GM19324 (cell line): ENCODE data around the gene DTYMK.

ENCODE experiments used
- ATAC-seq: cut with Tn5 transposase; IDR thresholded peaks from one replicate; pipeline ENCODE4 v1.9.1; 2021; ENCODE audit warnings: mild to moderate bottlenecking, moderate library complexity; ENCODE audit not compliant: unreplicated experiment, low FRiP score

DTYMK gene

GRCh38 chr2:241652722-241653121, 33.9 kb downstream of the DTYMK start:
- no peak for ATAC-seq

DNA sequence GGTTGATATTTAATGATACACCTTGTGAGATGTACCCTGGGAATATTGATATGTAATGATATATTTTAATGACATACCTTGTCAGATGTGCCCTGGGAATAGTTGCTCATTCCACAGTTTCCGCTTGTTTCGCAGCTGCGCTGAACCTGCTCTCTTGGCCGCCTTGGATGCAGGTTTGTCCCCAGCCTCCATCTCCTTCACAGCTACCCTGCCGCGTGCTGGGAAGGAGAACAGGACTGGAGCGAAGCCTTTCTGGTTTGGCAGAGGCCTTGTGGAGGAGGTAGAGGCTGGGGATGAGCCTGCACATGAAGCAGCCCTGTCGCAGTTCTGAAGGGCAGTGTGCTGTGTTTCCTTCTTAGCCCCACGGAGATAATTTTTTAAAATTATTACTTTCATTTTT, 34.5 kb downstream of the DTYMK start:
- no peak for ATAC-seq

DNA sequence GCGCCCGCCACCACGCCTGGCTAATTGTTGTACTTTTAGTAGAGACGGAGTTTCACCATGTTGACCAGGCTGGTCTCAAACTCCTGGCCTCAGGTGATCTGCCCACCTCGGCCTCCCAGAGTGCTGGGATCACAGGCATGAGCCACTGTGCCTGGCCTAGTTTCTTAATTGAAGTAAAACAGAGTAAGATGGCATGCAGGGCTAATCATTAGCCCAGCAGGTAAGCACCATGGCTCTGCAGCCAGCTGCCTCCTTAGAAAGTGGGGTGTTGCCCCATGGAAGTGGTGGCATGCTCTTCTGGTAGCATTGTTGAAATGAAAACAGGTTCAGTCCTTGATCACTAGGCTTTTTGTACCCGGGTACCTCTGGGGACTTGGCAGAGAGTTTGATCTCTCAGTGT, 36.7 kb downstream of the DTYMK start:
- ATAC-seq, result no peak

DNA sequence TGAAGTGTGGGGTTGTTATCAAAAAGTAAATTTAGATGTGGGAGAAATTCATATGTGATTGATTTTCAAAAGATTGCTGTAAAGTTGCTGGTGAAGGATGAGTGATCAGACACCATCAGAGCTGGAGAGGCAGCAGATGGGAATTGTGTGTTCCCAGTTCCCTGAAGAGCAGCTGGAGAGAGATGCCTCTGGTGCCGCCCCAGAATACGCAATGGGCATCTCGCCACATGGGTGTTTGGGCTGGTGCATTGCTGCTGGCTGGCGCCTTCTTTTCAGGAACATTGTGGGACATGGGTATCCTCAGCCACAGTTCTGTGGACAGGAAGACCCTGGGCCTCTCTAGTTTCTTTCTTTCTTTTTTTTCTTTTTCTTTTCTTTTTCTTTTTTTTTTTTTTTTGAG, 37.2 kb downstream of the DTYMK start:
- ATAC-seq, result no peak

GRCh38 chr2:241648453-241648852, 38.2 kb downstream of the DTYMK start:
- ATAC-seq, result no peak

DNA sequence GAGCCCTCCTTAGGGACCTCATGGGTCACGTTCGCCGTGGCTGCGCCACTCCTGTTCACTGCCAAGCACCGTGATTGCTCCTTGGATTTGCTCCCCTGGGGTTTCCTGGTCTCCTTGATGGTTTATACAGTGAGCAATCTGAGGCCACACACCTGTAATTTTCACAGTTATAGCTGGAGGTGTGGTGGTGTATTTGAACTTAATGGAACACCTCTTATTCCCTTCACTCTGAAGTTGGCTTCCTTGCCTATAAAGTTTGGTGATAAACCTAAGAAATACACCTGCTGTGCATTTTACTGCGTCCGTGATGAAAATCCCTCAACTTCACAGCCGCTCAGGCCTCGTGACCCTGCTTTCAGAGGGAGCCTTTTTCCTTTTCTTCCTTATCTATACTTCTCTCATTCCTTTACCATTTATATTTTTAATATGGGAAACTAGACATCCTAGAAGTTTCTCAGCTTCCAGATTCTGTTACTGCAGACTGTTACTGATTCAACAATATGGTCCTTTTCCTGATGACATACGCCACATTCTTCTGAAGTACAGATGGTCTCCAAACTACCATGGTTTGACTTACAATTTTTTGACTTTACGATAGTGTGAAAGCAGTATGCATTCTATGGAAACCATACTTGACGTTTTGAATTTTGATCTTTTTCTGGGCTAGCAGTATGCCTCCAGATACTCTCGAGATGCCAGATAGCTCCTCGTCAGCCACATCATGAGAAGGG, 40.5 kb downstream of the DTYMK start:
- ATAC-seq, result no peak

GRCh38 chr2:241645056-241645914, 41.3 kb downstream of the DTYMK start:
- ATAC-seq, result no peak

DNA sequence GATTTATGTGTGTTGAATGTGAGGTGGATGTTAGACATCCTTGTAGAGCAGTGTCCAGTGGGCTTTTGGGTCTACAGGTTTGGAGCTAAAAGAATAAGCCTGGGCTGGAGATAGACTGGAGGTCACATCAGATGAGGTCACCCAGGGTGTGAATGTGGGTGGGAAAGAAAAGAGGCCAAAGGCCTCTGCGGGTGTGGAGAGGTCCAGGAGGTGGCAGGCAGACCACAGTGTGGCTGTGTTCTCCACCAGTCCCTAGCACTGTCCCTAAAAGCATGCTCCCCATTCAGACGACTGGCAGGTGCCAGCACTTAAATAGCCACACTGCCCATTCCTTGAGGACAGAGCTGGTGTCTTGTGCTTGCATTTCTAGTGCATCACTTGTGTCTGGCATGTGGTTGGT, 45.0 kb downstream of the DTYMK start:
- ATAC-seq, result no peak

- no peak for ATAC-seq
Observed at GRCh38 chr2:241640165-241640795, 46.3 kb downstream of the DTYMK start.

GRCh38 chr2:241639385-241639784, 47.2 kb downstream of the DTYMK start:
- no peak for ATAC-seq

GRCh38 chr2:241638940-241639339, 47.7 kb downstream of the DTYMK start:
- no peak for ATAC-seq

- ATAC-seq, result peak; percentile 10
Observed at GRCh38 chr2:241637795-241638660, 48.6 kb downstream of the DTYMK start.

- ATAC-seq, result peak; percentile 68
Observed at GRCh38 chr2:241637018-241637794, 49.4 kb downstream of the DTYMK start, which contains the start of the genes ATG4B and THAP4. Gene ATG4B (plus strand): TSS chr2:241637693. CDS start chr2:241637715, 22 bp downstream. Gene THAP4 (minus strand): TSS chr2:241637158. CDS start chr2:241637017, 141 bp downstream.

- peak; percentile 25 for ATAC-seq
Observed at GRCh38 chr2:241636182-241637017, 50.2 kb downstream of the DTYMK start.

DNA sequence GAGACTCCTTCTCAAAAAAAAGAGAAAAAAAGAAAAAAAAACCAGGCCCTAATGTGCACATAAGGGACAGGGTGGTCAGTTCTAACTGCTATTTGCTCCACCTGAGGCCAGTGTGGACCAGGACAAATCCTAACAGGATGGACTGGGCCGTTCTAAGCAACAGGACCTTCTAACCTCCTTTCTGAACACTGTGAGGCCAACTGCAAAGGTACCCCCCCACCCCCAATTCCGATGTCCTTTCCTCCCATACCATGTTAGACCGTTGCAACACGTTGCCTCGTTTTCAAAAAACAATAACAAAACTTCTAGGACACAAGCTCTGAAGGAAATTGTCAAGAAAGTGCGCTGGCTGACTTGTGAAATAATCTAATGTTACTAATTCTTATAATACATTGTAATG, 50.9 kb downstream of the DTYMK start:
- no peak for ATAC-seq

GRCh38 chr2:241633561-241633960, 53.1 kb downstream of the DTYMK start:
- ATAC-seq, result no peak

DNA sequence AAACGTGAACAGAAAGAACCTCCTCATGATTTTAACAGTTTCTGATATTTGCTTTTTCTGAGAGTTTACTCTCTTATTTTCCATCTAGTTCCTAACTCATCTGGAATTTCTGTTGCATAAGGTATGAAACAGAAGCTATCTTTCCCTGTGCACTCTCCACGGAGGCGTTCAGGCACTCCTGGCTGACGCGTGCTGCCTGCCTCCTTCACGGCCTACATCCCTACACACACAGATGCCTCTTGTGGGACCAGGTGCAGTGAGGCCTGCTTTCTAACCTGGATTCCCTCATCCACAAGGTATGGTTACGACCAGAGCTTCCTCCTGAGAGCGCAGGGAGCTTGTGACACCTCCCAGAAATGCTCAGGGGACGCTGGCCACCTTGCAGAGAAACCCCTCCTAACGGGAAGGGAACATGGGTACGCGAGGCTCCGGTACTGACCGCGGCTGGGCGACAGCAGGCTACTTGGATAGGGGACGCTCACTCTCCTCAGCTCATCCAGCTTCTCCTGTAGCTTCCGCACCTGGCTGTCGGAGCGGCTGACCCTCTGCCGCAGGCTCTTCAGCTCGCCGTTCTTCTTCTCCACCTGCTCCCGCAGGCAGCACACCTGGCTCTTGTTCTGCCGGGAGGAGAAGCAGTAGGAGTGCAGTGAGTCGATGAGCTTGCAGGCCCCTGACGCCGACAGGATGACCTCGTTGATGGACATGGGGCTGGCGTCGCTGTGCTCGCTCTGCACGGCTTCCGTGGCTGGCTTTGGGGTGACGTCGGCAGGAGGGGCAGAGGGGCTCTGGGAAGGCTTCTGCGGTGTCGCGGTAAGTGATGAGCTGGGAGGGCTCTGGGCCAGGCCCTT, 53.9 kb downstream of the DTYMK start:
- ATAC-seq, result no peak
